Chondrocyte (in vitro differentiated cells): ENCODE results near the gene SETBP1. TPM values are rescaled to one million over a fixed set of nuclear protein-coding genes. Genes with fewer than 3 reads are reported as not detected.

ENCODE experiments used
- DNase-seq: peaks from one replicate; pipeline ENCODE4 v3.0.0; 2021; ENCODE audit warnings: mixed read lengths, low spot score
- H3K27ac Mint-ChIP-seq: one replicate; pipeline ENCODE4 v1.8.0; 2021; ENCODE audit warnings: mild to moderate bottlenecking, moderate library complexity, mixed read lengths; ENCODE audit not compliant: unreplicated experiment
- H3K27me3 Mint-ChIP-seq: 2 replicates; pipeline ENCODE4 v1.8.0; 2021; ENCODE audit warnings: low read depth, mixed read lengths
- H3K36me3 Mint-ChIP-seq: 2 replicates; pipeline ENCODE4 v1.8.0; 2021; ENCODE audit warnings: low read depth, mixed read lengths
- H3K4me1 Mint-ChIP-seq: 2 replicates; pipeline ENCODE4 v1.8.0; 2021; ENCODE audit warnings: low read depth, mild to moderate bottlenecking, mixed read lengths
- H3K4me3 Mint-ChIP-seq: one replicate; pipeline ENCODE4 v1.8.0; 2021; ENCODE audit warnings: mild to moderate bottlenecking, moderate library complexity, mixed read lengths; ENCODE audit not compliant: unreplicated experiment
- H3K9me3 Mint-ChIP-seq: 2 replicates; pipeline ENCODE4 v1.8.0; 2021; ENCODE audit warnings: low read depth, mixed read lengths
- CTCF ChIP-seq: fragments of 200-600 bp; sonication (generic); IDR thresholded peaks from 2 replicates; pipeline ENCODE4 v1.5.0; 2021; ENCODE audit warnings: antibody characterized with exemption, mild to moderate bottlenecking, moderate library complexity
- total RNA-seq: library from RNA; stranded (reverse); gene quantifications from 3 replicates; pipeline ENCODE4 v1.2.1, GENCODE V29; 2021

SETBP1 gene
- total RNA-seq, 1 donor from 2014 or later, result 29.3 TPM

GRCh38 chr18:44974174-44974573 lies 293.5 kb downstream of the SETBP1 start:
- no peaks in the 10 kb centered on the region for H3K9me3 Mint-ChIP-seq
- DNase-seq, result no peak
- H3K27ac Mint-ChIP-seq, result no peak overlapping the region
- no peaks in the 10 kb centered on the region for H3K36me3 Mint-ChIP-seq
- TF ChIP-seq CTCF, result no peak
- no peak overlapping the region for H3K4me3 Mint-ChIP-seq
- H3K27me3 Mint-ChIP-seq, result no peaks in the 10 kb centered on the region
- peaks cover 10% of the 10 kb centered on the region for H3K4me1 Mint-ChIP-seq

- TF ChIP-seq CTCF, result no peak
- Mint-ChIP-seq H3K36me3 (no peaks in the 10 kb centered on the region), H3K27ac (no peak overlapping the region), H3K9me3 (no peaks in the 10 kb centered on the region), H3K27me3 (no peaks in the 10 kb centered on the region), H3K4me3 (no peak overlapping the region), H3K4me1 (no peaks in the 10 kb centered on the region)
- DNase-seq, result no peak
These were observed 297.2 kb downstream of the SETBP1 start for GRCh38 chr18:44977856-44978255.

- Mint-ChIP-seq H3K4me3 (no peak overlapping the region), H3K27me3 (no peaks in the 10 kb centered on the region), H3K4me1 (peaks cover 5% of the 10 kb centered on the region), H3K36me3 (no peaks in the 10 kb centered on the region), H3K27ac (no peak overlapping the region), H3K9me3 (no peaks in the 10 kb centered on the region)
- DNase-seq, result no peak
- no peak for TF ChIP-seq CTCF
These were observed 299.1 kb downstream of the SETBP1 start for GRCh38 chr18:44979748-44980147.

GRCh38 chr18:44981121-44981520 lies 300.4 kb downstream of the SETBP1 start:
- TF ChIP-seq CTCF, result no peak
- no peaks in the 10 kb centered on the region for H3K9me3 Mint-ChIP-seq
- no peaks in the 10 kb centered on the region for H3K27me3 Mint-ChIP-seq
- H3K36me3 Mint-ChIP-seq, result no peaks in the 10 kb centered on the region
- DNase-seq, result no peak
- peaks cover 5% of the 10 kb centered on the region for H3K4me1 Mint-ChIP-seq
- H3K27ac Mint-ChIP-seq, result no peak overlapping the region
- H3K4me3 Mint-ChIP-seq, result no peak overlapping the region

GRCh38 chr18:44986933-44987332 lies 306.2 kb downstream of the SETBP1 start:
- no peak overlapping the region for H3K4me3 Mint-ChIP-seq
- no peak overlapping the region for H3K27ac Mint-ChIP-seq
- no peak for DNase-seq
- H3K27me3 Mint-ChIP-seq, result no peaks in the 10 kb centered on the region
- H3K9me3 Mint-ChIP-seq, result peaks cover 7% of the 10 kb centered on the region
- no peak for TF ChIP-seq CTCF
- peaks cover 27% of the 10 kb centered on the region for H3K4me1 Mint-ChIP-seq
- peaks cover 5% of the 10 kb centered on the region for H3K36me3 Mint-ChIP-seq
